ENCODE results near the gene PCDH9.

Gene PCDH9

GRCh38 chr13:67118277-67118676, 111.9 kb downstream of the PCDH9 start:
- Histone ChIP-seq H3K36me3 (no peaks in the 10 kb centered on the region), H3K4me3 (ENCODE audit: low read depth in 1 of 2, low read length in 1 of 2) (no peak overlapping the region), H3K4me1 (ENCODE audit: control insufficient read depth in 1 of 2, insufficient read depth in 1 of 2, low read depth in 1 of 2, low read length in 1 of 2) (no peaks in the 10 kb centered on the region), H3K27ac (no peak overlapping the region), H3K9me3 (no peaks in the 10 kb centered on the region), H3K27me3 (no peaks in the 10 kb centered on the region)
- TF ChIP-seq CTCF (IDR thresholded peaks at IDR 0.05), result no peak

GRCh38 chr13:67117010-67117550, 113.1 kb downstream of the PCDH9 start:
- H3K27ac ChIP-seq, result no peak overlapping the region
- H3K4me3 ChIP-seq (ENCODE audit: low read depth in 1 of 2, low read length in 1 of 2), result no peak overlapping the region

GRCh38 chr13:67107979-67108378, 122.2 kb downstream of the PCDH9 start:
- Histone ChIP-seq H3K4me3 (ENCODE audit: low read depth in 1 of 2, low read length in 1 of 2) (no peak overlapping the region), H3K27ac (no peak overlapping the region), H3K27me3 (no peaks in the 10 kb centered on the region), H3K9me3 (no peaks in the 10 kb centered on the region), H3K36me3 (no peaks in the 10 kb centered on the region), H3K4me1 (ENCODE audit: control insufficient read depth in 1 of 2, insufficient read depth in 1 of 2, low read depth in 1 of 2, low read length in 1 of 2) (no peaks in the 10 kb centered on the region)
- no peak for TF ChIP-seq CTCF (IDR thresholded peaks at IDR 0.05)

More at GRCh38 chr13:67117010-67117550, 113.1 kb downstream of the PCDH9 start:
- H3K27me3 ChIP-seq, result no peaks in the 10 kb centered on the region
- H3K9me3 ChIP-seq, result no peaks in the 10 kb centered on the region
- no peaks in the 10 kb centered on the region for H3K4me1 ChIP-seq (ENCODE audit: control insufficient read depth in 1 of 2, insufficient read depth in 1 of 2, low read depth in 1 of 2, low read length in 1 of 2)
- H3K36me3 ChIP-seq, result no peaks in the 10 kb centered on the region
- no peak for TF ChIP-seq CTCF (IDR thresholded peaks at IDR 0.05)

GRCh38 chr13:67106502-67107057, 123.6 kb downstream of the PCDH9 start:
- H3K4me1 ChIP-seq (ENCODE audit: control insufficient read depth in 1 of 2, insufficient read depth in 1 of 2, low read depth in 1 of 2, low read length in 1 of 2), result no peaks in the 10 kb centered on the region
- no peak overlapping the region for H3K4me3 ChIP-seq (ENCODE audit: low read depth in 1 of 2, low read length in 1 of 2)
- H3K27me3 ChIP-seq, result no peaks in the 10 kb centered on the region
- no peak for TF ChIP-seq CTCF (IDR thresholded peaks at IDR 0.05)
- H3K36me3 ChIP-seq, result no peaks in the 10 kb centered on the region
- no peaks in the 10 kb centered on the region for H3K9me3 ChIP-seq
- no peak overlapping the region for H3K27ac ChIP-seq

GRCh38 chr13:67101730-67102467, 128.2 kb downstream of the PCDH9 start:
- Histone ChIP-seq H3K27me3 (no peaks in the 10 kb centered on the region), H3K36me3 (no peaks in the 10 kb centered on the region)
- no peak for TF ChIP-seq CTCF (IDR thresholded peaks at IDR 0.05)

More at GRCh38 chr13:67101730-67102467, 128.2 kb downstream of the PCDH9 start:
- no peak overlapping the region for H3K4me3 ChIP-seq (ENCODE audit: low read depth in 1 of 2, low read length in 1 of 2)
- H3K4me1 ChIP-seq (ENCODE audit: control insufficient read depth in 1 of 2, insufficient read depth in 1 of 2, low read depth in 1 of 2, low read length in 1 of 2), result no peaks in the 10 kb centered on the region
- no peak overlapping the region for H3K27ac ChIP-seq
- no peaks in the 10 kb centered on the region for H3K9me3 ChIP-seq
